Kidney epithelial cell (primary cell): ENCODE data around the gene FAN1. TPM values are rescaled to one million over a fixed set of nuclear protein-coding genes. Genes with fewer than 3 reads are reported as not detected.

Source experiments
- DNase-seq: peaks from one replicate; pipeline ENCODE4 v3.0.0-alpha.2; 2010; ENCODE audit warnings: low read depth
- H3K27me3 ChIP-seq: 2 replicates; pipeline ENCODE4 v1.6.0; 2011; ENCODE audit warnings: low read length; ENCODE audit not compliant: control insufficient read depth, insufficient read depth
- H3K36me3 ChIP-seq: 2 replicates; pipeline ENCODE4 v1.5.1; 2011; ENCODE audit warnings: low read length; ENCODE audit not compliant: control insufficient read depth, insufficient read depth
- H3K4me3 ChIP-seq: 2 replicates; pipeline ENCODE4 v1.5.1; 2011; ENCODE audit warnings: low read depth, mild to moderate bottlenecking, control low read depth, low read length
- total RNA-seq: library from RNA; depleted of rRNA; stranded (reverse); fragments of >200 nt; gene quantifications from 2 replicates; pipeline ENCODE4 v1.2.3, GENCODE V29; 2015
- TF ChIP-seq, protein P1 (sequence below): IDR thresholded peaks from 2 replicates; pipeline ENCODE4 v1.5.1; 2011; ENCODE audit warnings: mild to moderate bottlenecking, moderate library complexity, low read length, control low read depth, inconsistent platforms; ENCODE audit not compliant: insufficient read depth, poor library complexity, severe bottlenecking

Gene FAN1
- total RNA-seq, 1 donor from 2014 or later, result 12.1 TPM

GRCh38 chr15:30979457-30979856 lies 75.7 kb downstream of the FAN1 start:
- TF ChIP-seq, protein P1, sequence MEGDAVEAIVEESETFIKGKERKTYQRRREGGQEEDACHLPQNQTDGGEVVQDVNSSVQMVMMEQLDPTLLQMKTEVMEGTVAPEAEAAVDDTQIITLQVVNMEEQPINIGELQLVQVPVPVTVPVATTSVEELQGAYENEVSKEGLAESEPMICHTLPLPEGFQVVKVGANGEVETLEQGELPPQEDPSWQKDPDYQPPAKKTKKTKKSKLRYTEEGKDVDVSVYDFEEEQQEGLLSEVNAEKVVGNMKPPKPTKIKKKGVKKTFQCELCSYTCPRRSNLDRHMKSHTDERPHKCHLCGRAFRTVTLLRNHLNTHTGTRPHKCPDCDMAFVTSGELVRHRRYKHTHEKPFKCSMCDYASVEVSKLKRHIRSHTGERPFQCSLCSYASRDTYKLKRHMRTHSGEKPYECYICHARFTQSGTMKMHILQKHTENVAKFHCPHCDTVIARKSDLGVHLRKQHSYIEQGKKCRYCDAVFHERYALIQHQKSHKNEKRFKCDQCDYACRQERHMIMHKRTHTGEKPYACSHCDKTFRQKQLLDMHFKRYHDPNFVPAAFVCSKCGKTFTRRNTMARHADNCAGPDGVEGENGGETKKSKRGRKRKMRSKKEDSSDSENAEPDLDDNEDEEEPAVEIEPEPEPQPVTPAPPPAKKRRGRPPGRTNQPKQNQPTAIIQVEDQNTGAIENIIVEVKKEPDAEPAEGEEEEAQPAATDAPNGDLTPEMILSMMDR, result no peak
- Histone ChIP-seq H3K27me3 (no peaks in the 10 kb centered on the region), H3K36me3 (no peaks in the 10 kb centered on the region), H3K4me3 (no peak overlapping the region)
- no peak for DNase-seq

DNA sequence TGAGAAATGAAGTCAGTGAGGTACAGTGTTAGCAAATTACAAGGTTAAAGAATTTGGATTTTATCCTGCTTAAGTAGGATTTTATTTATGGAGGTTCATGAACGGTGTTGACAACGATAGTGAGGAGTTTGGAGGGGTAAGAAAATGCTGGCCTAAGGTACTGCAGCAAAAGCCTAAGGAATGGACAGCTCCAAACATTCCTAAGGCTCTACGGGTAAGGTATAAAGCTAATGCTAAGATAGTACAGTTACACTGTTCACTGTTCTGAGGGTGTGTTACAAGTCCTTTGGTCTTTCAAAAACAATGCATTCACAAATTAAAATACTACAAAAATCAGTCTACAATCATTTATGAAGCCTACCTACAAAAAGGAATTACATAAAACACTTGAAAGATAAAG lies 80.4 kb downstream of the FAN1 start:
- no peak overlapping the region for H3K4me3 ChIP-seq
- TF ChIP-seq, protein P1, result no peak
- no peak for DNase-seq
- no peaks in the 10 kb centered on the region for H3K27me3 ChIP-seq
- no peaks in the 10 kb centered on the region for H3K36me3 ChIP-seq

GRCh38 chr15:30984542-30984941 lies 80.8 kb downstream of the FAN1 start:
- H3K4me3 ChIP-seq, result no peak overlapping the region
- TF ChIP-seq, protein P1, result no peak
- no peak for DNase-seq
- H3K36me3 ChIP-seq, result no peaks in the 10 kb centered on the region
- no peaks in the 10 kb centered on the region for H3K27me3 ChIP-seq

DNA sequence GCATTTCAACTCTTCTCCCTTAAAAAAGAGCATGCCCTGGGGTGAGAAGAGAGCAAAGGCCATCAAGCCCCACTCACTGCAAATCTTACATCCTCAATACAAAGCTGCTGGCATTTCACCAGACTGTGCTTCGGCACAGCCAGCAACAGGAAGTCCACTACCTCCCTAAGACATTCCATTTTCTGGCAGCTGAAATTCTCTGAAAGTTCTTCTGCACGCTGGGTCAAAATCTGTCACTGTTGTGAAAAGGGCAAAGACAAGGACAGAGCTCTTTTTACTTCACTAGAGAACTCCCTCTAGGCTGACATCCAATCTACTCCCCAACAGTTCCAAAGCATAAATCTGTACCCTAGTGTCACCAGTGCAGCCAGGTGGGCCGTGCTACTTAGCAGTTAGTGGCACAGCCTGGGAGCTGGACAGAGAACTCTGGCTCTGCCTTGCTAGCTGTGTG lies 81.4 kb downstream of the FAN1 start:
- H3K36me3 ChIP-seq, result no peaks in the 10 kb centered on the region
- TF ChIP-seq, protein P1, result no peak
- H3K4me3 ChIP-seq, result no peak overlapping the region
- DNase-seq, result no peak
- H3K27me3 ChIP-seq, result no peaks in the 10 kb centered on the region

- Histone ChIP-seq H3K4me3 (peak overlapping the region; percentile 97), H3K36me3 (no peaks in the 10 kb centered on the region), H3K27me3 (no peaks in the 10 kb centered on the region)
- TF ChIP-seq, protein P1, result no peak
- DNase-seq, result no peak
These were observed 86.3 kb downstream of the FAN1 start for GRCh38 chr15:30990036-30990435.
